Dedifferentiated amniotic fluid mesenchymal stem cell (primary cell): ENCODE measurements around the gene TNFRSF1B.

Source experiments
- DNase-seq: peaks from one replicate; pipeline ENCODE4 v3.0.0-alpha.2; 2016; ENCODE audit errors: extremely low spot score

The TNFRSF1B gene

DNA sequence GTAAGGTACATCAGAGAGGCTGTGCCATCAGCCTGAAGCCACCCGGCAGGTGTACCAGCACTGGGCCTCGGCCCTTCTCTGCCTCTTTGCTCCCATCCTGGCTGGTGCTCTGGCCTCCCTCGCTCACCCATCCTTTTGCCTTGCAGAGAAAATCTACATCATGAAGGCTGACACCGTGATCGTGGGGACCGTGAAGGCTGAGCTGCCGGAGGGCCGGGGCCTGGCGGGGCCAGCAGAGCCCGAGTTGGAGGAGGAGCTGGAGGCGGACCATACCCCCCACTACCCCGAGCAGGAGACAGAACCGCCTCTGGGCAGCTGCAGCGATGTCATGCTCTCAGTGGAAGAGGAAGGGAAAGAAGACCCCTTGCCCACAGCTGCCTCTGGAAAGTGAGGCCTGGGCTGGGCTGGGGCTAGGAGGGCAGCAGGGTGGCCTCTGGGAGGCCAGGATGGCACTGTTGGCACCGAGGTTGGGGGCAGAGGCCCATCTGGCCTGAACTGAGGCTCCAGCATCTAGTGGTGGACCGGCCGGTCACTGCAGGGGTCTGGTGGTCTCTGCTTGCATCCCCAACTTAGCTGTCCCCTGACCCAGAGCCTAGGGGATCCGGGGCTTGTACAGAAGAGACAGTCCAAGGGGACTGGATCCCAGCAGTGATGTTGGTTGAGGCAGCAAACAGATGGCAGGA is 24.5 kb upstream of the TNFRSF1B start:
- DNase-seq: no peak

GRCh38 chr1:12142891-12143630 is 23.7 kb upstream of the TNFRSF1B start:
- DNase-seq: no peak

DNA sequence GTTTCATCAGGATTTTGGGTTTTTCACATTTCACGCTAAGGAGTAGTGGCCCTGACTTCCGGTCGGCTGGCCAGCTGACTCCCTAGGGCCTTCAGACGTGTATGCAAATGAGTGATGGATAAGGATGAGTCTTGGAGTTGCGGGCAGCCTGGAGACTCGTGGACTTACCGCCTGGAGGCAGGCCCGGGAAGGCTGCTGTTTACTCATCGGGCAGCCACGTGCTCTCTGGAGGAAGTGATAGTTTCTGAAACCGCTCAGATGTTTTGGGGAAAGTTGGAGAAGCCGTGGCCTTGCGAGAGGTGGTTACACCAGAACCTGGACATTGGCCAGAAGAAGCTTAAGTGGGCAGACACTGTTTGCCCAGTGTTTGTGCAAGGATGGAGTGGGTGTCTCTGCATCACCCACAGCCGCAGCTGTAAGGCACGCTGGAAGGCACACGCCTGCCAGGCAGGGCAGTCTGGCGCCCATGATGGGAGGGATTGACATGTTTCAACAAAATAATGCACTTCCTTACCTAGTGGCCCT is 23.1 kb upstream of the TNFRSF1B start:
- peak; percentile 96 for DNase-seq

DNA sequence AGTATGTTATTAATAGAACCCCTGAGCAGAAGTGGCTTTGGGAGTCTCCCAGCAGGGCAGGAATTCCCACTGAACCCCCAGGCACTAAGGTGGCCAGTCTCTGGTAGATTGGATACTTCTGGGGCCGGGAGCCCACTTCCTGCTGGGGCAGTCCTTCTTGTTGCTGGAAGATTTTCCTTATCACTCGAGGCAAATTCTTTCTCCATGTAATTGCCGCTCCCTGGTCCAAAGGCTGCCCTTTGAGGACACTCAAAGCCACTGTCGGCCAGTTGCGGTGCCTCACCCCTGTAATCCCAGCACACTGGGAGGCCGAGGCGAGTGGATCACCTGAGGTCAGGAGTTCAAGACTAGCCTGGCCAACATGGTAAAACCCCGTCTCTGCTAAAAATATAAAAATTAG is 22.6 kb upstream of the TNFRSF1B start:
- no peak for DNase-seq

GRCh38 chr1:12144969-12145368 is 21.8 kb upstream of the TNFRSF1B start:
- DNase-seq: no peak

DNA sequence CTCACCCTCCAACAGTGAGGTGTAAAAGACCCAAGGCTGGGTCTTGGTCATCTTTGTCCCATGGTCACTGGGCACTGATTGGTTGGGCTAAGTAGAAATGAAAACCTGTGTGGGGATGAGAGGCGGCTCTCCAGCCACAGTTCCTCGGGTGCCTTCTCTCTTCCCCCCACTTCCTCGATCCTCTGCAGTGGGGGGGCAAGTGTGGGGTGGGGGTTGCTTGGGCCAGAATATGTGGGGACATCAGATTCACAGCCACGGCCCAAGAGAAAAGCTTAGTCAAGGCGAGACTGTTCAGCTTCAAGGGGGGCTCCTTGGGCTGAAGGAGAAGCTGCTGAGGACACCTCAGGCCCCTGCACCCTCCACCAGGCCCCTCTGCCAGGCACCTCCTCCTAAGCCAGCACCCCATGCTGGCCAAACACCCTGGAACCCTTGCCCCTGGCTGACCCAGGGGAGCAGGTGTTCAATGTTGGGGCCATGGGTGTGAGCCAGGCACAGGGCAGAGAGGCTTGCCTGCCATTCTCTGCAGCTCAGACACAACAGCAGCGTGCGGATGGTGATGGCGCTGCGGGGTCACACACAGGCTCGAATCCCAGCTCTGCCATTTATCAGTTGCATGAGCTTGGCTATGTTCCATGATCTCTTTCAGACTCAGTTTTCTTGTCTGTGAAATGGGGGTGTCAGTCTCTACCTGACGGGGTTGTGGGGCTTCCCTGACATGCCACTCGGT is 21.0 kb upstream of the TNFRSF1B start:
- DNase-seq: no peak

GRCh38 chr1:12146343-12147112 is 20.3 kb upstream of the TNFRSF1B start:
- DNase-seq: no peak

DNA sequence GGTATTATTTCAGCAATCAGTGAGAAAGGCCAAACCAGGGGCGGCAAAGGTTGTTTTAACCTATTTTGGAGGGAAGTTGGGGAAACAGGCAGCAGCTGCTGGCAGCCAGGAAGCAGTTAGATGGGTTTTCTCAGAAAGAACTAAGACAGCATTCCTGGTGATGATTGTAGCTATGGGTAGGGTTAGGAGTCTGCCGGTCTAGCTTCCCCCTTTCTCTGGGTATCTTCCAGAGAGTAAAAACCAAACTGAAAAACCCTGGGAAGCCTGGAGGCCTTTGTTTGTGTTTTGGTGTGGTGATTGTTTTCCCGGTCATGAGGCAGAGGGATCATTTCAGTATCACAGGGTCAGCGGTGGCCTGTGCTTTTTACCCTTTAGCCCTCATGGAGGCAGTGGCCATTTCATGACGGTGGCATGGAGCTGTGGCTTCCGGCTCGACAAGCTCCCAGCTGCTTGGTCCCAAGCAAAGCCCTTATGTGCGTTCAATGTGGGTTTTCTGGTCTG is 19.5 kb upstream of the TNFRSF1B start:
- DNase-seq: no peak

DNA sequence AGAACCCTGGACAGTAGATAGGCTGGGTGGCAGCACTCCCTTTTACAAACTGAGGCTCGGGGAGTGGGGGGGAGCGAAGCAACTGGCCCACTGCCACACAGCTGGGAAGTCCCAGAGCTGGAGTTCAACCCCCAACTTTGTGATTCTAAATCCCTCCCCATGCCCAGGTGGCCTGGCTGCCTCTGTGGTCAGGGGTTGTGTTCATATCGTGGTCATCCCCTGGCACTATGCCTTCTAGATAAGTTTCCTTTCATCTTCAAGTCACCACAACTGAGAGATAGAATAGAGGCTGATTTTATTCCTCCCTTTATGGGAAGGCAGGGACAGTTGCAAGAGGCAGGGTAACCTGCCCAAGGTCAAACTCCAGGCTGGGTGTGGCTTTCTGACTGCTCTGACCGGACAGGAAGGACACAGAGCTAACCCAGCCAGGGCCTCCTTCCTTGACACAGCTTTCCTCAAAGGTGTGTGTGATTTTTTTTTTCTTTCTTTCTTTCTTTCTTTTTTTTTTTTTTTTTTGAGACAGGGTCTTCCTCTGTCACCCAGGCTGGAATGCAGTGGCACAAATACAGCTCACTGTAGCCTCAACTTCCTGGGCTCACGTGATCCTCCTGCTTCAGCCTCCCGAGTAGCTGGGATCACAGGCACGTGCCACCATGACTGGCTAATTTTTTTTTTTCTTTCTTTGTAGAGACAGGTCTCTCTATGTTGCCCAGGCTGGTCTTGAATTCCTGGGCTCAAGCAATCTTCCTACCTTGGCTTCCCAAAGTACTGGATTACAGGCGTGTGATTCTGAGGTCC is 18.4 kb upstream of the TNFRSF1B start:
- no peak for DNase-seq

DNA sequence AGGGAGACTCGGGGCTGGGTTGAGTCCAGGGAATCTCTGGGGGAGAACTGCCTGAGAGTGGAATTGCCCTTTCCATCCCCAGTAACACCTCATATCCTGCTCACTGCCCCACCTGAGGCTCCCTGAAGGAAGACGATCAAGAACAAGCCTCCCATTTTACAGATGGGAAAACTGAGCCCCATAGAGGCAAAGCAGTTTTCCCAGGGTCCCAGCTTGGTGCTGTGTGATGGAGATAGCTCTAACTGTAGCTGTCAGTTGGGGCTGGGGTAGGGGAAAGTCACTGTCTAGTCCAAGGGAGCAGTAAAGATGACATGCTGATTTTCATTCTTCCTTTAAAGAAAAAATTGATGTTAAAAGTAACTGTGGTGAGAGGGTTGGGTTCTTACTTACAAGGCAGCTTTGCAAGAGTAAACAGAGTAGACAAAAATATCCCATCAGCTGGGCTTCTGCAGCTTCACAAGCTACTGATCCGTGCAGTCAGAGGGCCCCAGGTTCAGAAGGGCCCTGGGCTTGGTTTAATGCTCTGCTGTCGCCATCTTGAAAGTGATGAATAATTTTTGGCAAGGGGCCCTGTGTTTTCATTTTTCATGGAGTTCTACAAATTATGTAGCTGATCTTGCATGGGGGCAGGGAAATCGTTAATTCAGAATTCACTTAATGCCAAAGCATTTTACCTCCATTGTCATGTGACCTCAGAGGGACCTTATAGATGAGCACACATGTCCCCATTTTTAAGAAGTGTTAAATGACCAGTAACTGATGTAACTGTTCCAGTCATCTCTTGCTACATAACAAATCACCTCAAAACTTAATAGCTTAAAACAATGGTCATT is 17.6 kb upstream of the TNFRSF1B start:
- DNase-seq: no peak

DNA sequence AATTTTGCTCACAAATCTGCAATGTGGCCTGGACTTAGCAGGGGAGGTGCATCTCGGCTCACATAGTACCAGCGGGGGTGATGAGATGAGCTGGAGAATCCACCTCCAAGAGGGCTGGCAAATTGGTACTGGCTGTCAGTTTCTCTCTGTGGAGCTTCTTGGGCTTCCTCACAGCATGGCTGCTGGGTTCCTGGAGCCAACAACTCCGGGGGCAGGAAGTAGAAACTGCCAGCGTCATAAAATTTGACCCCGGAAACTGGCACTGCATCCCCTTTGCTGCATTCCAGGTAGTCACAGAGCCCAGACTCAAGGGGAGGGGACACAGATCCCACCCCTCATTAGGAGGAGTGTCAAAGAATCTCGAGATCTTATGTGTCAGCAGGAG is 17.0 kb upstream of the TNFRSF1B start:
- no peak for DNase-seq

GRCh38 chr1:12150456-12151200 is 16.2 kb upstream of the TNFRSF1B start:
- DNase-seq: no peak

DNA sequence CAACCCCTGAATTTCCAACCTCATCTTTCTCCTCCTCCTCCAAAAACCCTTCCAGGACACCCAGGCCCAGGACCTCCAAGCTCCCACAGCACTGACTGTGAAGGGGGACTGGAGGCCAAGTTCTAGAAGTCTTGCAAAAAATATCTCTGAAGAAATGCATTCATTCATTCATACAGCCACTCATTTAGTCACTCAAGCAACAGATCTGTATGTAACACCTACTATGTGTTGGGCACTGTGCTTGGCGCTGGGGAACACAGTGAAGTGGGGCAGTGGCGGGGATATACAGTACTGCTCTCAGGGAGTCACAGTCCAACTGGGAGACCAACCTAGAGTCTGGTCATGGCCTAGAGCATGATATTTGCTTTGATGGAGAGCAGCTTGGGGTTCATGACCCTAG is 15.3 kb upstream of the TNFRSF1B start:
- no peak for DNase-seq

DNA sequence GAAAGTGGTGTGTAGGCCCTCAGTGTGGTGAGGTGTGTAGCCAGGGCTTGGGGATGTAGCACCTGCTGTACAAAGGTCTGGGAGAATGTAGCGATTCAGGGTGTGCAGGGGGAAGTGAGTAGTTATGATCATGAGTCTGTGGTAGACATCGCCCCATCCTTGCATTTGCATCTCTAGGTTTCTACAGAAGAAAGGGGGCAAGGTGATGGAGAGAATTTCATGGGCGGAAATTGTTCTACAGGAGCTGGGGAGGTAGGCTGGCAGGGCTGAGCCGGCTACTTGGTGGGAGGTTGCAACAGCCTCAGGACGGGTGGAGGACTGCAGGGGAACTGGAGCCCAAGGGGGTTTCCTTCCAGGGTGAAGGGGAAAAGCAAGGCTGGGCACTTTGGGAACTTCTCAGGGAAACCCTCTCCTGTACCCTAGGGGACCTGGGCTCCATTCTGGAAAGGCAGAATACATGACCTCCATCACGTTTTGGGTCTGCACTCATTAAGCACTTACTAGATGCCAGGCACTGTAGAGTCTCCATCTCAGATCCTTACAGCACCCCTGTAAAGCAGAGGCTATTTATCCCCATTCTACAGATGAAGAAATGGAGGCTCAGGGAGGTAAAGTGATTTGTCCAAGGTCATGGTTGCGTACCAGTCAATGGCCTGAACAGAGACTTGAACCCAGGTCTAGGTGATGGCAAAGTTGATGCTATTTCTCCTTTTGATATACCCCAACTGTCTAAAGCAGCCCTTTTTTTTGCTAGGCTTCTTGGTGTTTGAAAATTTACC is 14.5 kb upstream of the TNFRSF1B start:
- no peak for DNase-seq

GRCh38 chr1:12153181-12153785 is 13.5 kb upstream of the TNFRSF1B start:
- DNase-seq: peak; percentile 74

DNA sequence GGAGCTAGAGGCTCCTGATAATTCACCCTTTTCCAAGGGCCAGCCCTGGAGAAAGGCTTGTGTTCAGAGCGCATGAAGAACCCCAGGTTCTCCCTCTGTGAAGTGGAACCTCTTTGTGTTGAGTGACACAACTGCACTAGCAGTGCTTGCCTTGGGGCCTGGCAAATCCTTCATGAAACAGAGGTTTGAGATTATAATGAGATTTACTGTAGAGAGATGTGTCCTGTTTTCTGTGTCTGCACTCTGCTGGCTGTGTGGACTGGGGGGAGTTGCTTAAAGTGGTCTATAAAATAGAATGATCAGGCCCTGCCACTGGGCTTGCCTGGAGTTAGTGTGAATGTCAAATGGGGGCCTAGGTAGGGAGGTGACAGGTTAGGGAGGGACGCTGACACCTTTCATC is 11.5 kb upstream of the TNFRSF1B start:
- no peak for DNase-seq

GRCh38 chr1:12157366-12158231 is 9.2 kb upstream of the TNFRSF1B start:
- DNase-seq: no peak
